Measurements from ENCODE around the gene UBA3. TPM values are rescaled to one million over a fixed set of nuclear protein-coding genes. Genes with fewer than 3 reads are reported as not detected.

Gene UBA3
- total and polyA plus RNA-seq, 4 donors = 32.2 to 59.7 (median 38.1) TPM

GRCh38 chr3:69108811-69109210 is 28.6 kb upstream of the UBA3 start:
- peaks cover 0 to 5% of the 10 kb centered on the region in 2 donors for H3K4me1 ChIP-seq (ENCODE audit: control insufficient read depth in 1 of 2, insufficient read depth in 2 of 2, low read length in 2 of 2)
- no peaks in the 10 kb centered on the region for H3K9me3 ChIP-seq (ENCODE audit: control insufficient read depth, low read length)
- 46 to 47% methylated on average over 5 of the region's 5 CpGs for WGBS, 2 donors
- peaks cover 0 to 3% of the 10 kb centered on the region in 2 donors for H3K36me3 ChIP-seq (ENCODE audit: control insufficient read depth in 1 of 2, insufficient read depth in 2 of 2, low read length in 1 of 2)
- no peak overlapping the region for H3K4me3 ChIP-seq (ENCODE audit: low read length in 2 of 2)
- ATAC-seq (ENCODE audit: low FRiP score) (no peak), DNase-seq (no peak)
- no peaks in the 10 kb centered on the region for H3K27me3 ChIP-seq (ENCODE audit: control insufficient read depth in 1 of 2, insufficient read depth in 2 of 2, low read length in 1 of 2)
- H3K27ac ChIP-seq (ENCODE audit: low read depth in 1 of 2, low read length in 2 of 2) = no peak overlapping the region
- intact Hi-C loops (cut with DNase I) = no loop called here

DNA sequence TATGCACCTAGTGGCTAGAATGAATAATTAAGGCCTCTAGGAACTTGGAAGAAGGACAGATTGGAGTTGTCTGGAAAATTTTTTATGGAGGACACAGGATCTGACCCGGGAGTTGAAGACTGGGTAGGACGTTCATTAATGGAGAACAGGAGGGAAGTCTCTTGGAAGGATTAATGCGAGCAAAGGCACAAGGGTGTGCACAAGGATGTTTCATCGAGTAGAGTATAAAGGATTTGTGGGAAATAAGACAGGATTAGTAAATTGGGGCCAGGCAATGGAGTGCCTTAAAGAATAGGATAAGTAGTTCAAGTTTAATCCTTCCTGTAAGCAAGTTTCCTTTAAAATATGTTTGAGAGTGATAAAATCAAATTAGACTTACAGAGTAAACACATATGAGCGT is 27.7 kb upstream of the UBA3 start:
- Histone ChIP-seq H3K27ac (ENCODE audit: low read depth in 1 of 2, low read length in 2 of 2) (no peak overlapping the region), H3K27me3 (ENCODE audit: control insufficient read depth in 1 of 2, insufficient read depth in 2 of 2, low read length in 1 of 2) (no peaks in the 10 kb centered on the region), H3K9me3 (ENCODE audit: control insufficient read depth, low read length) (no peaks in the 10 kb centered on the region), H3K4me3 (ENCODE audit: low read length in 2 of 2) (no peak overlapping the region), H3K36me3 (ENCODE audit: control insufficient read depth in 1 of 2, insufficient read depth in 2 of 2, low read length in 1 of 2) (peaks cover 3 to 4% of the 10 kb centered on the region in 2 donors), H3K4me1 (ENCODE audit: control insufficient read depth in 1 of 2, insufficient read depth in 2 of 2, low read length in 2 of 2) (peaks cover 0 to 5% of the 10 kb centered on the region in 2 donors)
- no peak for DNase-seq
- ATAC-seq (ENCODE audit: low FRiP score) = no peak
- intact Hi-C loops (cut with DNase I) = no loop called here
- WGBS, 2 donors = 82 to 91% methylated on average over 5 of the region's 5 CpGs

GRCh38 chr3:69105320-69105719 is 25.2 kb upstream of the UBA3 start:
- ATAC-seq (ENCODE audit: low FRiP score) (no peak), DNase-seq (no peak)
- peaks cover 7 to 8% of the 10 kb centered on the region in 2 donors for H3K36me3 ChIP-seq (ENCODE audit: control insufficient read depth in 1 of 2, insufficient read depth in 2 of 2, low read length in 1 of 2)
- H3K27ac ChIP-seq (ENCODE audit: low read depth in 1 of 2, low read length in 2 of 2) = no peak overlapping the region
- H3K4me1 ChIP-seq (ENCODE audit: control insufficient read depth in 1 of 2, insufficient read depth in 2 of 2, low read length in 2 of 2) = peaks cover 0 to 8% of the 10 kb centered on the region in 2 donors
- no peaks in the 10 kb centered on the region for H3K9me3 ChIP-seq (ENCODE audit: control insufficient read depth, low read length)
- intact Hi-C loops (cut with DNase I) = no loop called here
- 5 to 9% methylated on average over 3 of the region's 3 CpGs for WGBS, 2 donors
- no peak overlapping the region for H3K4me3 ChIP-seq (ENCODE audit: low read length in 2 of 2)
- no peaks in the 10 kb centered on the region for H3K27me3 ChIP-seq (ENCODE audit: control insufficient read depth in 1 of 2, insufficient read depth in 2 of 2, low read length in 1 of 2)

- WGBS, 2 donors = 83 to 84% methylated on average over 8 of the region's 8 CpGs
- no peak overlapping the region for H3K27ac ChIP-seq (ENCODE audit: low read depth in 1 of 2, low read length in 2 of 2)
These were observed 24.4 kb upstream of the UBA3 start for GRCh38 chr3:69104586-69104985.

DNA sequence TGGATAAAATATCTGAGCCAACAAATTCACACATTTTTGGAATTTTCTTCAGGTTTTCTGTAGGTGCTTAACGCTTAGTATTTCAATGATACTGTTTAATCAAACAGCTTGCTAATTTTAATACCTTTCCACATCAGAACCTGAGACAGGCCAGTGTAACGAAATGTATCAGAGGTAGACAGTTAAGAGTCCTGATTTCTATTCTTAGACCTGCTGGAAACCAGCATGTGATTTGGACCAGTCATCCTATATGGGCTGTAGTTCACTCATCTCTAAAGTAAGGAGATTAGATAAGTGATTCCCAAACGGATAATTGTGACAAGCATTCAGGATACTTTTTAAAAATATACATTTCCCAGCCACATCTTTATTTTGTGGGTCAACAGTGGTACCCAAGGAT is 23.0 kb upstream of the UBA3 start:
- no peaks in the 10 kb centered on the region for H3K9me3 ChIP-seq (ENCODE audit: control insufficient read depth, low read length)
- H3K27ac ChIP-seq (ENCODE audit: low read depth in 1 of 2, low read length in 2 of 2) = no peak overlapping the region
- WGBS, 2 donors = 74 to 80% methylated on average over 3 of the region's 3 CpGs
- H3K27me3 ChIP-seq (ENCODE audit: control insufficient read depth in 1 of 2, insufficient read depth in 2 of 2, low read length in 1 of 2) = no peaks in the 10 kb centered on the region
- ATAC-seq (ENCODE audit: low FRiP score) (no peak), DNase-seq (no peak)
- intact Hi-C loops (cut with DNase I) = no loop called here
- no peak overlapping the region for H3K4me3 ChIP-seq (ENCODE audit: low read length in 2 of 2)
- peaks cover 7 to 8% of the 10 kb centered on the region in 2 donors for H3K36me3 ChIP-seq (ENCODE audit: control insufficient read depth in 1 of 2, insufficient read depth in 2 of 2, low read length in 1 of 2)
- peaks cover 0 to 3% of the 10 kb centered on the region in 2 donors for H3K4me1 ChIP-seq (ENCODE audit: control insufficient read depth in 1 of 2, insufficient read depth in 2 of 2, low read length in 2 of 2)

More at GRCh38 chr3:69104586-69104985, 24.4 kb upstream of the UBA3 start:
- no peaks in the 10 kb centered on the region for H3K9me3 ChIP-seq (ENCODE audit: control insufficient read depth, low read length)
- H3K36me3 ChIP-seq (ENCODE audit: control insufficient read depth in 1 of 2, insufficient read depth in 2 of 2, low read length in 1 of 2) = peaks cover 7 to 8% of the 10 kb centered on the region in 2 donors
- H3K4me3 ChIP-seq (ENCODE audit: low read length in 2 of 2) = no peak overlapping the region
- DNase-seq (no peak), ATAC-seq (ENCODE audit: low FRiP score) (no peak)
- intact Hi-C loops (cut with DNase I) = no loop called here
- H3K27me3 ChIP-seq (ENCODE audit: control insufficient read depth in 1 of 2, insufficient read depth in 2 of 2, low read length in 1 of 2) = no peaks in the 10 kb centered on the region
- peaks cover 0 to 8% of the 10 kb centered on the region in 2 donors for H3K4me1 ChIP-seq (ENCODE audit: control insufficient read depth in 1 of 2, insufficient read depth in 2 of 2, low read length in 2 of 2)

GRCh38 chr3:69102384-69102783 is 22.2 kb upstream of the UBA3 start:
- H3K4me3 ChIP-seq (ENCODE audit: low read length in 2 of 2) = no peak overlapping the region
- peaks cover 7 to 8% of the 10 kb centered on the region in 2 donors for H3K36me3 ChIP-seq (ENCODE audit: control insufficient read depth in 1 of 2, insufficient read depth in 2 of 2, low read length in 1 of 2)
- H3K27ac ChIP-seq (ENCODE audit: low read depth in 1 of 2, low read length in 2 of 2) = no peak overlapping the region
- DNase-seq (no peak), ATAC-seq (ENCODE audit: low FRiP score) (no peak)
- 90 to 94% methylated on average over 4 of the region's 4 CpGs for WGBS, 2 donors
- peaks cover 0 to 3% of the 10 kb centered on the region in 2 donors for H3K4me1 ChIP-seq (ENCODE audit: control insufficient read depth in 1 of 2, insufficient read depth in 2 of 2, low read length in 2 of 2)
- intact Hi-C loops (cut with DNase I) = no loop called here
- no peaks in the 10 kb centered on the region for H3K27me3 ChIP-seq (ENCODE audit: control insufficient read depth in 1 of 2, insufficient read depth in 2 of 2, low read length in 1 of 2)
- no peaks in the 10 kb centered on the region for H3K9me3 ChIP-seq (ENCODE audit: control insufficient read depth, low read length)

- no peaks in the 10 kb centered on the region for H3K27me3 ChIP-seq (ENCODE audit: control insufficient read depth in 1 of 2, insufficient read depth in 2 of 2, low read length in 1 of 2)
- no peak for ATAC-seq (ENCODE audit: low FRiP score)
- WGBS, 2 donors = 79 to 86% methylated on average over 4 of the region's 4 CpGs
- H3K36me3 ChIP-seq (ENCODE audit: control insufficient read depth in 1 of 2, insufficient read depth in 2 of 2, low read length in 1 of 2) = peaks cover 7 to 8% of the 10 kb centered on the region in 2 donors
- DNase-seq = no peak
- intact Hi-C loops (cut with DNase I) = no loop called here
- H3K27ac ChIP-seq (ENCODE audit: low read depth in 1 of 2, low read length in 2 of 2) = no peak overlapping the region
- H3K4me1 ChIP-seq (ENCODE audit: control insufficient read depth in 1 of 2, insufficient read depth in 2 of 2, low read length in 2 of 2) = peaks cover 2 to 11% of the 10 kb centered on the region in 2 donors
- H3K4me3 ChIP-seq (ENCODE audit: low read length in 2 of 2) = no peak overlapping the region
- no peaks in the 10 kb centered on the region for H3K9me3 ChIP-seq (ENCODE audit: control insufficient read depth, low read length)
These were observed 19.4 kb upstream of the UBA3 start for GRCh38 chr3:69099576-69099975.

- intact Hi-C loops (cut with DNase I) = no loop called here
- DNase-seq = no peak
- peaks cover 4% of the 10 kb centered on the region in 2 donors for H3K36me3 ChIP-seq (ENCODE audit: control insufficient read depth in 1 of 2, insufficient read depth in 2 of 2, low read length in 1 of 2)
- H3K4me1 ChIP-seq (ENCODE audit: control insufficient read depth in 1 of 2, insufficient read depth in 2 of 2, low read length in 2 of 2) = peaks cover 4 to 14% of the 10 kb centered on the region in 2 donors
- peak overlapping the region in 1 of 2 donors; percentile 8 for H3K27ac ChIP-seq (ENCODE audit: low read depth in 1 of 2, low read length in 2 of 2)
- no peak overlapping the region for H3K4me3 ChIP-seq (ENCODE audit: low read length in 2 of 2)
- ATAC-seq (ENCODE audit: low FRiP score) = no peak
- 84 to 86% methylated on average over 9 of the region's 9 CpGs for WGBS, 2 donors
- no peaks in the 10 kb centered on the region for H3K9me3 ChIP-seq (ENCODE audit: control insufficient read depth, low read length)
- H3K27me3 ChIP-seq (ENCODE audit: control insufficient read depth in 1 of 2, insufficient read depth in 2 of 2, low read length in 1 of 2) = no peaks in the 10 kb centered on the region
These were observed 17.4 kb upstream of the UBA3 start for GRCh38 chr3:69097407-69098086.

GRCh38 chr3:69096299-69096698 is 16.1 kb upstream of the UBA3 start:
- H3K9me3 ChIP-seq (ENCODE audit: control insufficient read depth, low read length) = no peaks in the 10 kb centered on the region
- no peaks in the 10 kb centered on the region for H3K27me3 ChIP-seq (ENCODE audit: control insufficient read depth in 1 of 2, insufficient read depth in 2 of 2, low read length in 1 of 2)
- intact Hi-C loops (cut with DNase I) = no loop called here
- H3K27ac ChIP-seq (ENCODE audit: low read depth in 1 of 2, low read length in 2 of 2) = peak overlapping the region in 1 of 2 donors; percentile 0
- H3K4me1 ChIP-seq (ENCODE audit: control insufficient read depth in 1 of 2, insufficient read depth in 2 of 2, low read length in 2 of 2) = peaks cover 7 to 14% of the 10 kb centered on the region in 2 donors
- DNase-seq (no peak), ATAC-seq (ENCODE audit: low FRiP score) (no peak)
- 52 to 59% methylated on average over 4 to 5 of the region's 5 CpGs for WGBS, 2 donors
- H3K36me3 ChIP-seq (ENCODE audit: control insufficient read depth in 1 of 2, insufficient read depth in 2 of 2, low read length in 1 of 2) = no peaks in the 10 kb centered on the region
- no peak overlapping the region for H3K4me3 ChIP-seq (ENCODE audit: low read length in 2 of 2)

Measured in aorta (tissue), 5 donors.